Upper lobe of left lung (tissue), 4 donors: Measurements from ENCODE around the gene HDGFL2.

Experiments used
- CTCF ChIP-seq, 6 experiments: fragments of 450-650 bp in 4 of 6; fragments of 200-600 bp in 2 of 6; sonication (generic) in 2 of 6; IDR thresholded peaks; one replicate each; pipeline ENCODE4 v1.5.1; 2016 to 2019; ENCODE audit warnings: antibody characterized with exemption in 6 of 6
- EP300 ChIP-seq, 4 donors: sonication (generic); formaldehyde crosslinking; IDR thresholded peaks; one replicate each; pipeline ENCODE4 v1.5.1; 2017; ENCODE audit warnings: antibody characterized with exemption in 4 of 4, control low read depth in 2 of 4
- POLR2A ChIP-seq, 4 donors: fragments of 450-650 bp; IDR thresholded peaks; one replicate each; pipeline ENCODE4 v1.5.1; 2016 to 2017; ENCODE audit warnings: antibody characterized with exemption in 4 of 4, mild to moderate bottlenecking in 2 of 4

DNA sequence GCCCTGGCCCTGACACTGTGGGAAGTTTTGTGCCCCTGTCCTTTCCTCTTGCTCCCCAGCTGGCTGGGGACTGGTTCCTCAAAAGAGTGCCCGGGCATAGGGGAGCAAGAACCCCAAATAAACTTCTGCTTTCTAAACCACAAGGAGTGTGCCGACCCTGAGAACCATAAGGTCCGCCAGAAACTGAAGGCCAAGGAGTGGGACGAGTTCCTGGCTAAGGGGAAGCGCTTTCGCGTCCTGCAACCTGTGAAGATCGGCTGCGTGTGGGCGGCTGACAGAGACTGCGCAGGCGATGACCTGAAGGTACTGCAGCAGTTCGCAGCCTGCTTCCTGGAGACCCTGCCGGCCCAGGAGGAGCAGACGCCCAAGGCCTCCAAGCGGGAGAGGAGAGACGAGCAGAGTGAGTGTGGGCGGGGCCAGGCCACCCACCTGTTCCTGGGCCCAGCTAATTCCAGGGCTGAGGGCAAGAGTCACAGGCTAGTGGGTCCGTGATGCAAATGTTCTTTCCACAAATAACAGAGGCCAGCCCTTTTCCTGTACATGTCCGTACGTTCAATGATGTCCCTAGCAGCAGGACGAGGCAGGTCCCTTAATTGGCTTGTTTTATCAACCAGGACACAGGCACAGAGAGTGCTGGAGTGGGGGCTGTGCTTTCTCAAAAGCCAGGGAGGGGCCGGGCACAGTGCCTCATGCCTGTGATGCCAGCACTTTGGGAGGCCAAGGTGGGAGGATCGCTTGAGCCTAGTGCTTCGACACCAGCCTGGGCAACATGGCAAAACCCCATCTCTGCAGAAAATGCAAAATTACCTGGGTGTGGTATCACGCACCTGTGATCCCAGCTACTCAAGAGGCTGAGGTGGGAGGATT lies 40.1 kb upstream of the HDGFL2 start:
- TF ChIP-seq CTCF (IDR thresholded peaks at IDR 0.05), result no peak
- no peak for TF ChIP-seq EP300 (IDR thresholded peaks at IDR 0.05)
- no peak for TF ChIP-seq POLR2A (IDR thresholded peaks at IDR 0.05)
